T-helper 2 cell treated with Interferon-gamma antibody and Interleukin-4, amounts not matched to agents 5 μg/mL and 100 μg/mL, for 36 hours (primary cell): Measurements from ENCODE around the gene PARD3B.
A peak's percentile ranks its signal among the peaks of the same experiment; 100 is the strongest.

Experiments
- DNase-seq: peaks from one replicate; pipeline ENCODE4 v3.0.0; 2021; ENCODE audit warnings: low spot score
- H3K27ac Mint-ChIP-seq: one replicate; pipeline ENCODE4 v1.8.0; 2021; ENCODE audit warnings: mild to moderate bottlenecking, mixed read lengths
- H3K27me3 Mint-ChIP-seq: one replicate; pipeline ENCODE4 v1.8.0; 2021; ENCODE audit warnings: low read depth, mixed read lengths
- H3K36me3 Mint-ChIP-seq: one replicate; pipeline ENCODE4 v1.8.0; 2021; ENCODE audit warnings: low read depth, mixed read lengths
- H3K4me1 Mint-ChIP-seq: one replicate; pipeline ENCODE4 v1.8.0; 2021; ENCODE audit warnings: low read depth, mixed read lengths
- H3K4me3 Mint-ChIP-seq: one replicate; pipeline ENCODE4 v1.8.0; 2022; ENCODE audit warnings: mild to moderate bottlenecking, moderate library complexity, mixed read lengths
- H3K9me3 Mint-ChIP-seq: one replicate; pipeline ENCODE4 v1.8.0; 2021; ENCODE audit warnings: mixed read lengths

PARD3B gene

GRCh38 chr2:205660521-205661124, 1115.3 kb downstream of the PARD3B start:
- no peaks in the 10 kb centered on the region for H3K27me3 Mint-ChIP-seq
- DNase-seq: peak; percentile 59
- peak overlapping the region; percentile 59 for H3K4me3 Mint-ChIP-seq
- H3K36me3 Mint-ChIP-seq: peaks cover 4% of the 10 kb centered on the region
- peaks cover 40% of the 10 kb centered on the region for H3K4me1 Mint-ChIP-seq
- H3K27ac Mint-ChIP-seq: peak overlapping the region; percentile 83
- H3K9me3 Mint-ChIP-seq: peaks cover 4% of the 10 kb centered on the region

GRCh38 chr2:205661281-205661680, 1116.0 kb downstream of the PARD3B start:
- Mint-ChIP-seq H3K4me1 (peaks cover 46% of the 10 kb centered on the region), H3K9me3 (peaks cover 4% of the 10 kb centered on the region), H3K36me3 (peaks cover 4% of the 10 kb centered on the region), H3K4me3 (peak overlapping the region; percentile 59), H3K27me3 (no peaks in the 10 kb centered on the region), H3K27ac (peak overlapping the region; percentile 83)
- no peak for DNase-seq

GRCh38 chr2:205662206-205662965, 1117.1 kb downstream of the PARD3B start:
- peaks cover 5% of the 10 kb centered on the region for H3K36me3 Mint-ChIP-seq
- peaks cover 47% of the 10 kb centered on the region for H3K4me1 Mint-ChIP-seq
- H3K9me3 Mint-ChIP-seq: peaks cover 6% of the 10 kb centered on the region
- no peak overlapping the region for H3K27ac Mint-ChIP-seq
- no peak for DNase-seq
- H3K4me3 Mint-ChIP-seq: no peak overlapping the region
- no peaks in the 10 kb centered on the region for H3K27me3 Mint-ChIP-seq

- Mint-ChIP-seq H3K27me3 (no peaks in the 10 kb centered on the region), H3K4me3 (no peak overlapping the region), H3K9me3 (peaks cover 34% of the 10 kb centered on the region)
Measured at GRCh38 chr2:205665791-205666190, 1120.5 kb downstream of the PARD3B start.

More at GRCh38 chr2:205665791-205666190, 1120.5 kb downstream of the PARD3B start:
- H3K4me1 Mint-ChIP-seq: peaks cover 34% of the 10 kb centered on the region
- no peak overlapping the region for H3K27ac Mint-ChIP-seq
- DNase-seq: no peak
- H3K36me3 Mint-ChIP-seq: peaks cover 11% of the 10 kb centered on the region
